NCI-H2029 (cell line): ENCODE results near the gene BLCAP.

Experiments used
- DNase-seq: peaks from one replicate; lab custom pipeline; 2025; lab: John Stamatoyannopoulos, UW

Gene BLCAP

DNA sequence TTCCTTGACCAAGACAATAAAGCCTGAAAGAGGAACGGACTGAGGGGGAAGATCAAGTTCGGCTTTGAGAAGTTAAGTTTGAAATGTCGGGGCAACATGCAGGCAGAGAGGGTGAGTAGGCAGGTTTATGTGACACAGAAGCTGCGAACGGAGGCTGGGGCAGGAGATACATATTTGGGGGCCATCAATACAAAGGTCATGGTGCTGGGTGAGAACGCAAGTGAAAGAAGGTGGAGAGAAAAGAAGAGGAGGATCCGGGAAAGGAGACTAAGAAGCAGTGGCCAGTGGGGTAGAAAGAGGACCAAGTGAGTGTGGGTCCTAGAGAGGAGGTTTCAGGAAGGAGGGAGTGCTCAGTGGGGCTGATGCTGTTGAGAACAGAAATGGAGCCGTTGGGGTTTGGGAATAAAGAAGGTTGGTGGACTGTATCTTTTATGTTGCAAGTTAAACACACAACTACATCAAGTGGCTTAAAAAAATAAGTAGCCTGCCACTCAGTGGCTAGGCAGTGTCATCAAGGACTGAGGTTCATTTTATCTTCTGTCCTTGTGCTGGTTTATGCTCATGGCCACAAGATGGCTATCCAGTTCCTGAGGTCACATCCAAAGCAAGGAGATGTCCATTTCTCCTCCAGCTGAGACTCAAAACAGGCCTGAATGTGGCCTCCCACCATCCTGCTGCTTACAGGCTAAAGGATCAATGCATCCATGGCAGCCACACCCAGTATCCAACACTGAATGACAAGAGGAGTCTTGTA is 1.7 kb upstream of the BLCAP start:
- no peak for DNase-seq

DNA sequence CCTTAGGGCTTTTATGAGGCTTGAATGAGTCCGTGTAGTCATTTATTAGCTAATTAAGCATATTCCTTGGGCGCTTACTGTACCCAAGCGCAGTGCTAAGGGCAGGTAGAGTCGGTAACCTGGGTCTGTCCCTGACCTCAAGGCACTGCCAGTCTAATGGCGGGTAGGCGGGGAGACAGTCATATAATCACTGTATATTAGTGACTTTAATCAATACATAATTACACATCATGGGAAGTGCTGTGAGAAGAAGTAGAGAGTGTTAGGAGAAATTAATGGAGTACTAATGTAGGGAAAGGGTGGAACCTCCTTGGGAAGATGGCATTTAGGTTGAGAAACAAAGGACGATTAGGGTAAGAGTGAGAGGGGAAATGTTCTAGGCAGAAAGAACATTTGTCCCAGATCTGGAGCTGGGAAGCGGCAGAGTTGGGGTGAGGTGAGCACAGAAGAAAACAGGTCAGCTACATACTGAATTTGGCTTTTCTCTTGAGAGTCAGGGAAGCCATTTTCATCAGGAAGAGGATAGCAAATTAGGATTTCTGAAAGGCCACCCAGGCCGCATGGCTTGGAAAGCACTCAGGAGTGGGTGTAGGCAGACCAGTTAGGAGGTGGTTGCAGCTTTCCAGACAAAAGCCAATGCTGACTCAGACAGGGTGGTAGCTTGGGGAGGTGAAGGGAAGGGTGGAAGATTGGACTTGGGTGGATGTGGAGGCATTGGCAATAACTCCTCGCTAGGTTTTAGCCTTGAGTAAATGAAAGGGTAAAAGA is 954 bp upstream of the BLCAP start:
- DNase-seq, result no peak

DNA sequence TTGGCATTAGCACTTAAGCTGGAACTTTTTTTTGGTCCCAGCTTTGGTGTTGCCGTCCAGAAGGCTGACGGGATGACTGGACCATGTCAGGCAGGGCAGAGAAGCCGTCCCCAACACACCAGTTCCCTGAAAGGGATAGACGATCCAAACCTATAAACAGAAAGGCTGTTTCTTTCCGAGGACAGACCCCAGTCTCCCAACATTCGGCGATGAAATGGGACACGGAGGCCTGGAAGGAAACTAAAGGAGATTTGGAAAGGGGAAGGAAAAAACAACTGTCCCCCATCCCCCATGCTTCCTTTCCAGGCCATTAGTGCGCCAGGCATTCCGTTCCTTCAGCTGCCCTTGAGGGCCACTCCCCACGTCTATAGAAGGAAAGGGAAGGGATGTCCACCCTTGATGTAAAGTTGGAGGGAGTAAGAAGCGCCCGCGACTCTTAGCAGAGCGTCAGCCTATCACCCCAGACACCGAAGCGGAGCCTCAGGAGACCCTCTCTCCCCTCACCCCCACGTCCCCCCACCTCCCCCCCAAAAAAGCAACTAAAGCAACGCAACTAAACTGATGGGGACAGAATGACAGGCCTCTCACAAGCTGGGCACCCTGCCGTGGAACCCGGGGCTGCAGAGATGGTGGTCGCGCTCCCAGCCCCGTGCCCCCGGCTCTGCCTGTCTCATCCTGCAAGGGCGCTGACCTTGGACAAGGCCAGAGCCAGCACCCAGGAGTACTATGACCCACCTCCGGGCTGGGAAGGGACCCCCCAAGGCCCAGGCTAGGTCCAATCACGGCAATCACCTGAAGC is 638 bp downstream of the BLCAP start:
- DNase-seq, result no peak

DNA sequence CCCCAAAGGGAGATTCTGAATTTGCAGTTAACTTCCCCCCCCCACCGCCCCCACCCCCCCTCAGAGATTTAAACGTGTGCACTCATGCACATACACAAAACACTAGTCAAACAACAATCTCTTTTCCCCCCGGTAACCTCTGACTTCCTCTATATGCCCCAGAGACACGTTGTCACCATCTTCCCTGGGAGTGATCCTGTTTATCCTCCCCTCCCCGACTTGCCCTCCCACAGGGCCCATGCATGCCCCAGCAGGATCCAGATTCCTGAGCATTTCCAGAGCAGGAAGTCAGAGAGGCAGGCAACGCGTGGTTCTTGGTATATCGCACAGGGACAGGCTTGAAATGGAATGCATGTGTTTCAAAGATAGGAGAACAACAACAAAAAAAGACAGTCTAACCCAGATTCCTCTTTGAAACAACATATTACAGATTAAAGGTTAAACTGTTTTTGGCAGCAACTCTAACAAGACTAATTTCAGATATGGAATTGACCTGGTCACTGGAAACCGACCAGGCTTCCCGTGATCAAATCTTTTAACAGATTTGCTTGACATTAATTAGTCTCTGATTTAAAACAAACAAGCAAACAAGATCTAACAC is 1.3 kb downstream of the BLCAP start:
- DNase-seq, result no peak

DNA sequence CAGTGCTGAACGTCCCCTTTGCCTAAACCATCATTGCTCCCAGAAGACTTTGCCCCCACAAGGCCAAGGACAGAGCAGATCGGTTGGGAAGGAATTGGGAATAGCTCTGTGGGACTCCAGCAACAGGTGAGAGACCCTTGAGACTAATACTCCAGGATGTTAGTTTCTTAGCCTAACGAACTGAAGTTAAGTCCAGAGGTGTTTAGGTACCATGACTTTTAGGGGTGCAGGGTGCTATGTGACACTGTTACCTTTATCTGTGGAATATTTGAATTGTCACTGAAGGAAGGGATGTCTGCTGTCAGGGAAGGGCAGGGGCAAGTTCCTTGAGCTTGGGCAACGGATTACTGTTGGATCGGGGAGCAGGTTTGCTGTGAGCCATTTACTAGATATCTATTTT is 1.9 kb downstream of the BLCAP start:
- DNase-seq, result no peak

DNA sequence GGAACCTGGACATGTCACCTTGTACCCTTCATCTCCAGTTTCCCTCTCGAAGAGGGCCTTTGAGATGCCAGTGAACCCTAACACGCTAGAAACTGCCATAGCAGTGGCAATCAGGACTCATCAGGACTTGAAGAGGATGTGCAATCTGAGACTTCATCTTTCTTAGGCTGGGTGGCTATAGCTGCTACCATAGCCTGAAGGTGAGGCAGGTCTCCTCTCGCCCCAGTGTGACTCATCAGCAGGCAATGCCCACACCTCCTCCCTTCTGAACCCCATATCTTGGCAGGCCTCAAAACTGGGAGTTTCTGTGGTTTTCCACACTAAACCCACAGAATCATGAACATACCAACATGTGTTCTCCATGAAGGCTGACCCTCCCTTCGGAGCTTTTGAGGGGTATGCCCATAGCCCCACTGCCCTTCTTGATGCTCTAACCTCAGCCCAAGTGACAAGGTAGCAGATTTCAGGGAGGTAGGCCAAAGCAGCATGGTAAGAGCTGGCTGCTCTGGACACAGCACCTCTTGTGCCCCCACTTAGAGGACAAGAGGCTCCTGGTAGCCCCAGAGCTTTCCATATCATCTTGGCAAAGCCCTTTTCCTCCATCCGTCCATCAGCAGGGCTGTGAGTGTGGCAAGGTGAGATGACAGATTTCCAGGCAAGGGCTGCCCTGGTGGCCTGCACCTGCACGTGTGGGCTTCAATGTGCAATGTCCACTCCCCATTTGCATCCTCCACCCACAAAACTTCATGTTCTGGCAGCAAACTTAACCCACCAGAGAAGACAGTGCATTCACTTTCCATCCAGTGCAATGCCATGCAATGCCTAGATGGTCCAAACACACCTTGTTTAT is 2.6 kb downstream of the BLCAP start:
- no peak for DNase-seq

DNA sequence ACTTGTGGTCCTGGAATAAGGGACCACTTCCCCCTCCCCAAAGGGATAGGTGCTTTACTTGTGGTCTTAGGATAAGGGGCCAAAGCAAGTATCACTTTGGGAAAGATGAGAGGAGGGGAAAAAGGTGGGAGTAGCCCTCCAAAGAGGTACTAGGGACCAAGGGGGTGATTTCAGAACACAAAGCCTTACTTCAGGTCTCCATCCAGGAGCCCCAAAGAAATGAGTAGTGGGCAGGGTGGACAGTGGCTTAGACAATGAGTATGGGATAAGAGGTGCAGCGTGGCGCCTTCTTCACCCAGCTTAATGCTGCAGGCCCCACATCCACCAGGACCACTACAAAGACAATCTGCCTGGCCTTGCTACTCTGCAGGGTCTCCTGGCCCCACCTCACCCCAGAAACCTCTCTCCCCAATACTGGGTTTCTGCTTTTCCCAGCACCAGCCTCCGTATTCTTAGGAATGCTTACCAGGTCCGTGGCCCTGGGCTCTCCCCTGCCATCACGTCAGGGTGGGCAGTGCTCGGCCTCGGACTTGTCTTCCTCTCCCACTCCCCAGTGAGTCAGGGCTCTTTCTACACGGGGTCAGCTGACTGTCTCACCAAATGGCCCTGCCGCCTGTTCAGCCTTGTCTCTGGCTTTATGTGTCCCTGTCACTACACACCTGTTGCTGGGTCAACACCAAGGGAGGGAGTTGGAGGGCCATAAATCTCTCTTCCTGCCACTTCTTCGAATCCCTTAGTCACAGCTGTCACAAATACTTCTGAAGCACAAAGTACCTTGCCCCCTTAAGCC is 3.6 kb downstream of the BLCAP start:
- DNase-seq, result peak; percentile 46

DNA sequence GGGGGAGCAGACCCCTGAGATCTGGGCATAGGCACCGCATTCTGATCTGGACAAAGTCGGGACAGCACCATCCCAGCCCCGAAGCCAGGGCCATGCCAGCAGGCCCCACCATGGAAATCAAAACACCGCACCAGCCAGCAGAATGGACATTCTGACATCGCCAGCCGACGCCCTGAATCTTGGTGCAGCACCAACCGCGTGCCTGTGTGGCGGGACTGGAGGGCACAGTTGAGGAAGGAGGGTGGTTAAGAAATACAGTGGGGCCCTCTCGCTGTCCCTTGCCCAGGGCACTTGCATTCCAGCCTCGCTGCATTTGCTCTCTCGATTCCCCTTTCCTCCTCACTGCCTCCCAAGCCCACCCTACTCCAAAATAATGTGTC is 4.7 kb downstream of the BLCAP start:
- DNase-seq, result no peak

DNA sequence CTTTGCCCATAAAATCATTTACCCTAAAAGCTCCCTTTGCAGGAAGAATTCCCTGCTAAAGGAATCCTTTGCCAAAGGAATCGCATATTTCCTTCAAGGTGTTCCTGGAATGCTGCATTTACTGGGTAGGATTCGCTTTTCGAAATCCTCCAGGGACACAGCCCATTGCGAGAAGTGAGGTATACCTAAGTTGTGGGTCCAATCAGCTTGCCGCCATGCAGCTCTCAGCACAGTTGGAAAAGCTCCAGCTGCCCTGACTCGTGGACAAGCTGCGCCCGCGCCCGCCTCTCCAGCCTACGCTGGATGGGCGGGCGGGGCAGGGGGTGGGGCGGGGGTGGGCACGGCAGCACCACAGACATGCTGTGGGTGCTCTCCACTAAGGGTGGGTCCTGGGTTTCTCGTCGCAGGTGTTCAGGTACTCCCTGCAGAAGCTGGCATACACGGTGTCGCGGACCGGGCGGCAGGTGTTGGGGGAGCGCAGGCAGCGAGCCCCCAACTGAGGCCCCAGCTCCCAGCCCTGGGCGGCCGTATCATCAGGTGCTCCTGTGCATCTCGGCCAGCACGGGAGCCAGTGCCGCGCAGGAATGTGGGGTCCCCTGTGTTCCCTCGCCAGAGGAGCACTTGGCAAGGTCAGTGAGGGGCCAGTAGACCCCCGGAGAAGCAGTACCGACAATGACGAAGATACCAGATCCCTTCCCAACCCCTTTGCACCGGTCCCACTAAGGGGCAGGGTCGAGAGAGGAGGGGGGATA is 5.2 kb downstream of the BLCAP start:
- peak; percentile 89 for DNase-seq

DNA sequence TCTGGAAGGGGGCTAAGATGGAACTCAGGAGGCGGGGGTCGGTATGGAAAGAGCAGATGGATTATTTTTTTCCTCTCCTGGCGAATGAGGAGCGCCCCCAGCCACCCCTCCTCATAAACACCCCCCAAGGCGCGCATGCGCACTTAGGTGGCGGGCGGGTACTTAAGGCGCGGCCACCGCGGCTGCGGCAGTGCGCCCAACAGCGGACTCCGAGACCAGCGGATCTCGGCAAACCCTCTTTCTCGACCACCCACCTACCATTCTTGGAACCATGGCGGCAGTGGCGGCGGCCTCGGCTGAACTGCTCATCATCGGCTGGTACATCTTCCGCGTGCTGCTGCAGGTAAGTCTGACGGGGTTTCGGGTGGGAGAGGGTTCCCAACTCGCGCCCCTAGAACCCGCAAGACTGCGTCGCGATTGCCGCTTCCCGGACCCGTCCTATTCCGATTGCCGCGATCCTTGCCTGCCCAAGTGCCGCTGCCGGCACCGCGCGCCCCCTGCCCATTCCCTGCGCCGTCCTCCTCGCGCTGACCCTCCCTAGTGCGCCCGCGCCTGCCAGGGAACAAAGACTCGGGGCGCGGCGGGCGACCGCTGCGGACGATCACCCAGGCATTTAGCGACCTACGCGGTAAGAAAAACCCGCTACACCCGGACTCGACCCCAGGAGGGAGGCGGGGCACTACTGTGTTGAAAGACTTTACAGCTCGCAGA is 6.5 kb downstream of the BLCAP start, which contains the start of gene NNAT:
NNAT (plus strand) TSS at position 190 of the 711 bp plus-strand sequence; CDS start at position 272, 82 bp downstream.
- DNase-seq, result no peak

DNA sequence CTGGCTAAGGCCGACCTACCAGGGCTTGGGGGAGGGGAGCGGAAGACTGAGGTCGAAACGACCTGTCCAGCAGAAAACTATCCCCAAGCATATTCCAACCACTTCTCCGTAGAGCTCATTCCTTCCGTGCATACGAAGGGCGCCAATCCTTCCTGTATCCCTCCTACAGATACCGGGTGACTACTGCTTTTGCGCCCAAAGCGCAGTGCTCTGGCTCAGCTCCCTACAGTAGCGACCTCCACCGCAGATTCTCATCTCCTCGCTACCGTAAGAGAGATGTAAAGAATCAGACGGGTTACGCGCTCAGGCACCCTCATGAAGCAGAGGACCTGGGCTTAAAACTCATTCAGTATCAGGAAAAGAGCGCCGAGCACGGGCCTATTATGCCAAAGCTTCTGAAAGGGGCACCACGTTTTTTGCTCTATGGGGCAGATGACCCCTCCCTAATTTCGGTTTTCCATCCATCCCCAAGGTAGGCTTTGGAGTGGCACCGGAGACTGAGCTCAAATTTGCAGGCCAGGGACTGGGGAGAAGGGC is 7.2 kb downstream of the BLCAP start:
- DNase-seq, result no peak

DNA sequence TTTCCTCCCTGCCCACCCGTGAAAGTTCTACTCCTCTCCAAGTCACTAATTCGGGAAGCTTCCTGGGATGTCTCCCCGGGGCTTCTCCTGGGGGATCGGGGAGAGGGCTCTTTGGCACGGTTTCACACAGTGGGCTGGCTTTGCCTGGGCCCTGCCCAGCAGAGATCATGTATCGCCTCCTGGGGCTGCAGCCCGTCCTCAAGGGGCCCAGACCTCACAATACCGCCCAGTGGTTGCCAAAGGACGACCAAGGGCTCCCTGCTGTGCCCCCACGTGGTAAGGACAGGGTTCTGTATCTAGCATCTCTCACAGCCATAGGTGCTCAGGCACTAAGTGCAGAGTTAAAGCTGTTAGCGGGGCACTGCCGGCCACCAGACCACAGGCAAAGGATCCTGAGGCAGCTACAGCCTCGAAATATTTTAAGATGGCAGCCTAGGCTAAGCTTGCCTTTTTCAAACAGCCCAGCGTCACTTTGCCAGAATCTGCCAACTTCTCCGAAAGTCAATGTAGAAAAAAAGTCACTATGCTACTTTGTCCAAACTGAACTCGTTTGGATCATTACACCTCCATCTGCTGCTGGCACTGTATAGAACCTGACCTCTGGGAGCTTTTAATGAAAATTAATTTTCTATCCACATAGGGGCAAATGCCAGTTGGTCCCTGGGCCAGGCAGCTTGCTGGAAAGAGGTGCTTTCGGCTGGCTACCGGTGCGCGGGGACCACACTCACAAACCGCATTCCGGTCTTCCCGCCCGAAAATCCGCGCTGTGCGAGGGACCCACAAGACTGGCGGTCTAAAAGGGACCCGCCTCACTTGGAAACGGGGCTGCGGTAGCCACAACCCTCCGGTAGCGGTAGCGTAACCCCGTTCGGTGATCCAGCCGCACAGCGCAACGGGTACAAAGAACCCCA is 7.9 kb downstream of the BLCAP start:
- peak; percentile 70 for DNase-seq

DNA sequence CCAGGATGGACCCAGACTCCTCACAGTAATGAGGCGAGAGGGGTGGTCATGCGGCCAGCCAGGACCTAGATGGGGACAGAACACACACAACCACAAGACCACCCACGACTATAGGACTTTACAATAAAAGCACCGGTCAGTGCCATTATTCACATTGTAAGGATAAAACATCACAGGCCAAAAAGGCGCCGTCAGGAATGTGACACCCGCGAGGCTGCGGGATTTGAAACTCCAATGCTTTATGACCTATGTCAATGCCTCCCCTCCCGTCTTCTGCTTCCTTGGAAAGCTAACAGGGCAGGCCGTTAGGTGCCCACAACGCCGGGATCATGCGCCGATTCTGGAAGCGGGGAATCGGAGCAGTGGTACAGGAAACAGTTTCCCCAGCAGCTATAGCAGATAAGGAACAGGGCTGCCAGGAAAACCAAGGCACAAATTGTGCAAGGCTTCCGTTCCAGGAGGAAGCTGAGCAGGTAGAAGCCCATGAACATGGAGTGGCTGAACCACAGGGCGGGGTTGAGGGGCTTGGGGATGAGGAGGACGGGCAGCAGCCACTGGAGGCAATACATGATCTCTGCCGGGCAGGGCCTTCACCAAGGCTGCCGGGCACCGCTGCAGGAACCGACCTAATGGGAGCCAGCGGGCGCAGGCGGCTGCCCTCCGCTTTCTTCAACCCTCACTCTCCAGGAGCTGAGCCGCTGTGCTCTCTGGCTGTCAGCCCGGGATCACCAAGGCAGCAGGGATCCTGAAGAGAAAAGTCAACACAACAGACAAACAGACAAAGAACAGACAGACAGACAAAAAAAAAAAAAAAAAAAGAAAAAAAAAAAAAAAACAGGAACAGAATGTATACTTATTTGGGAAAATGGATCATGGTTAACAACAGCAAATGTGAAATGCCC is 8.8 kb downstream of the BLCAP start:
- peak; percentile 74 for DNase-seq

DNA sequence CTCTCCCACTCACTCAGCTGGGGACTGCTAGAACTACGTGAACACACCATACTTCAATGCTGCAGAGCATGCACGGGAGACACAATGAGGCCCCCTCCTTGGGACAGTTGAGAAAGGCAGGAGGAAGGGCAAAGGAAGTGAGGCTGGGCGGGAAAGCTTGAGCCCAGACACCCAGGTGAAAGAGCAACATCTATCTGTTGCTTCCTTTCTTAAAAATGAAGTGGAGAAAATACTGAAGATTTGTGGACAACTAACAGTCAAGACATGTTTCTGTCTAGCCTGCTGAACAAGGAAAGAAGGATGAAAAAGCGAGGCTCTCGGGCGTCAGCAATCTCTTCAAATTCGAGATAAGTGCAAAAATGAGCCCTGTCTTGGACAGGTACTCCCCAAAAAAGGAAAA is 9.6 kb downstream of the BLCAP start:
- DNase-seq, result no peak

DNA sequence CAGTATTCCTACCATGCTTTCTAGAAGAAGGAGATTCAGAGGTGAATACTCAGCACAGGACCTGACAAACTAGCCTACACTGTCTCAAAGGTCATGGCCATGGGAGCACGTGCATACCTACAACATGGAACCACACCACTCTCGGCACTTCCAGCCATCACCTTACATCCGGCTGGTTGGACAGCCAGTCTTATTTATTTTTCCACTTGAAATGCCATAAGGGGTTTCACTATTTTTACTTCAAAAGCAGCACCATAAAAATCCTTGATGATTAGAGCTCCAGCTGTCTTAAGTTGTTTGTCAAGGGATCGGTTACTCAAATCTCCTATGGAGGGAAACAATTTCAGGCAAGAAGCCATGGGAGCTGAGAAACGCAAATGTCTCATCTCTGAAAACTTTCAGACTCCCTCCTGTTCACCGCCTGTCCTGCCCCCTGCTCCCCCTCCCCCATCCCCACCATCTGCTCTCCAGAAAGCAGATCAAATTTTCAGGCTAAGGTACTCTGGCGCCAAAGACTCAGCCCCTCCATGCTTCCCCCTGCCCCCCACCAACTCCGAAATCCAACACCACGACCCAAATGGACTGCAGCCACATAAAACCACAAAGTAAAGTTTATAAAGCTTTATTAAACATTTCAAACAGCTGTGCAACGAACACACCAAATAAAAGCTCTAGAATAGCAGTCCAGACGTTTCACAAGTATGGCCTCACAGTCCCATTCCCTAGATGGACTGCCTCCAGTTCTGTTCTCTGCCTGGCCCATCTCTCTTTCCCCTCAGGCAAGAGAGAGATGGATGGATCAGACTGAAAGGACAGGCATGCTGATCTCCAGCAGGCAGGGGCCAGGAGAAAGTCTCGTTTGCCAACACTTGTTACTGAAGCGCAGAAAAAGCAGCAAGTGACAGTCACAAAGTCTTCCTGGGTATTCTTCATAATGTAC is 10.6 kb downstream of the BLCAP start:
- no peak for DNase-seq

DNA sequence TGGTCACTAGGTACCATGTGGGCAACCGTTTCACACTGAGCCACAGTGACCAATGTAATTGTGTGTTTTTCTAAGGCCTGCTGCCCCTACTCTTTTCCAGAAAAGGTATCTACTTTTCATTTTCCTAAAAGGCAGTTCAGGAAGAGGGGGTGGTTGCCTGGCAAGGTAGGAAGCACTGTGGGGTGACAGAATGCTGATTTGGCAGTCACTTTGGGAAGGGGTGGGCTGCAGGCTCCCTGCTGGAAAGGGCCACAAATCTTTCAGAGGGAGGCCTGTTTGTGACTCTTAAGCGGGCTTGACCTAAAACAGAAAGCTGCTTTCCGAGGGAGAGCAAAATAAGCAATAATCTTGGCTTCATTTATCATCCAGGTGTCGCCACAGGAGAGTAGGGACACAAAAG is 11.8 kb downstream of the BLCAP start:
- DNase-seq, result no peak
